Measurements from ENCODE around the gene LPCAT2.
"Not testable (repeated sequence)": the region's sequence is repeated elsewhere in the genome, so short reads cannot be mapped to it uniquely, and the experiment has no call there.

LPCAT2 gene

GRCh38 chr16:55605754-55606336 is 97.0 kb downstream of the LPCAT2 start:
- DNase-seq (ENCODE audit: low read depth) = no peak

- no peak for DNase-seq (ENCODE audit: low read depth)
Measured at GRCh38 chr16:55613613-55614335, 104.9 kb downstream of the LPCAT2 start.

GRCh38 chr16:55615071-55615470 is 106.2 kb downstream of the LPCAT2 start:
- DNase-seq (ENCODE audit: low read depth) = no peak

- not testable (repeated sequence) for DNase-seq (ENCODE audit: low read depth)
Measured at GRCh38 chr16:55615670-55616069, 106.8 kb downstream of the LPCAT2 start.

GRCh38 chr16:55621771-55622170 is 112.9 kb downstream of the LPCAT2 start:
- no peak for DNase-seq (ENCODE audit: low read depth)

GRCh38 chr16:55622272-55622671 is 113.4 kb downstream of the LPCAT2 start:
- DNase-seq (ENCODE audit: low read depth) = no peak

- DNase-seq (ENCODE audit: low read depth) = no peak
Measured at GRCh38 chr16:55622930-55623561, 114.2 kb downstream of the LPCAT2 start.

- no peak for DNase-seq (ENCODE audit: low read depth)
Measured at GRCh38 chr16:55623640-55624039, 114.8 kb downstream of the LPCAT2 start.

GRCh38 chr16:55624696-55625095 is 115.8 kb downstream of the LPCAT2 start:
- DNase-seq (ENCODE audit: low read depth) = no peak

GRCh38 chr16:55625843-55626242 is 117.0 kb downstream of the LPCAT2 start:
- DNase-seq (ENCODE audit: low read depth) = no peak

GRCh38 chr16:55628306-55628968 is 119.6 kb downstream of the LPCAT2 start:
- DNase-seq (ENCODE audit: low read depth) = no peak

GRCh38 chr16:55630774-55631173 is 121.9 kb downstream of the LPCAT2 start:
- no peak for DNase-seq (ENCODE audit: low read depth)

GRCh38 chr16:55632259-55632658 is 123.4 kb downstream of the LPCAT2 start:
- DNase-seq (ENCODE audit: low read depth) = no peak

- DNase-seq (ENCODE audit: low read depth) = no peak
Measured at GRCh38 chr16:55634193-55634592, 125.3 kb downstream of the LPCAT2 start.
